ENCODE results near the gene SLK. TPM values are rescaled to one million over a fixed set of nuclear protein-coding genes. Genes with fewer than 3 reads are reported as not detected.

SLK gene
- total and polyA plus RNA-seq, 2 donors (not counting 3 experiments of a cell fraction or from before 2014, with no cell fraction given): 4.5 to 36.0 TPM

GRCh38 chr10:103942866-103943265 is 24.1 kb upstream of the SLK start:
- H3K79me2 ChIP-seq (ENCODE audit: control insufficient read depth, insufficient read depth, low read length): no peaks in the 10 kb centered on the region
- dilution Hi-C loops (cut with MboI; ENCODE audit: extremely low pct_ligation_motif_present, low sequenced_read_pairs) (no loop called here), intact Hi-C loops (cut with micrococcal nuclease) (no loop called here)
- no peak overlapping the region for H3K27ac ChIP-seq (ENCODE audit: insufficient read depth, low read depth, low read length)
- H2AFZ ChIP-seq (ENCODE audit: low read depth, low read length): no peak overlapping the region
- no TSS peak for BruUV-seq (replicated peaks)
- H4K20me1 ChIP-seq (replicated peaks; ENCODE audit: control insufficient read depth, extremely low read depth, insufficient read depth, low read length): no peaks in the 10 kb centered on the region
- H3K9ac ChIP-seq (replicated peaks; ENCODE audit: extremely low read depth, insufficient read depth, low read length): no peak overlapping the region
- ChIA-PET POLR2A (no interaction called here), CTCF (interaction anchor here (1.1 to 1.4 kb wide), 2 partner anchors 40 to 55 kb away, joined by 3 read pairs; no protein-coding TSS in a partner anchor)
- H3K4me2 ChIP-seq (ENCODE audit: insufficient read depth, low read length): no peak overlapping the region
- no peaks in the 10 kb centered on the region for H3K9me1 ChIP-seq (replicated peaks; ENCODE audit: control insufficient read depth, extremely low read depth, insufficient read depth, low read length)
- H3K9me3 ChIP-seq (replicated peaks; ENCODE audit: control insufficient read depth, insufficient read depth, low read length): no peaks in the 10 kb centered on the region
- H3K36me3 ChIP-seq (ENCODE audit: control insufficient read depth in 2 of 2, extremely low read depth in 1 of 2, insufficient read depth in 2 of 2, low read length in 2 of 2): no peaks in the 10 kb centered on the region
- H3K27me3 ChIP-seq (ENCODE audit: control insufficient read depth in 2 of 2, insufficient read depth in 2 of 2, low read length in 2 of 2): no peaks in the 10 kb centered on the region
- H3K4me3 ChIP-seq (replicated peaks in 1 of 3; ENCODE audit: insufficient read depth in 1 of 3, low read depth in 1 of 3, low read length in 3 of 3): no peak overlapping the region
- no peak for DNase-seq (ENCODE audit: low read depth, low spot score)
- no peak for FAIRE-seq
- TF ChIP-seq MYC (IDR thresholded peaks at IDR 0.05; ENCODE audit: low read depth, low read length) (no peak), POLR2A (IDR thresholded peaks at IDR 0.05; ENCODE audit: low read depth, low read length) (no peak), FOS (IDR thresholded peaks at IDR 0.05; ENCODE audit: borderline replicate concordance, insufficient read depth, low read length) (no peak), EZH2 (IDR thresholded peaks at IDR 0.05; ENCODE audit: borderline replicate concordance, low read depth, low read length, severe bottlenecking) (no peak), CTCF (IDR thresholded peaks at IDR 0.05; ENCODE audit: extremely low read depth in 1 of 2, insufficient read depth in 1 of 2, low read depth in 1 of 2, low read length in 2 of 2) (no peak), POLR2AphosphoS5 (IDR thresholded peaks at IDR 0.05; ENCODE audit: insufficient read depth, low read depth, low read length) (no peak), MAX (IDR thresholded peaks at IDR 0.05; ENCODE audit: insufficient read depth, insufficient read length) (no peak), GATA2 (IDR thresholded peaks at IDR 0.05; ENCODE audit: insufficient read depth, insufficient read length, low read depth, low read length) (no peak), JUN (IDR thresholded peaks at IDR 0.05; ENCODE audit: borderline replicate concordance, insufficient read depth, insufficient read length, low read depth) (no peak)
- no peaks in the 10 kb centered on the region for H3K4me1 ChIP-seq (ENCODE audit: control insufficient read depth, extremely low read depth, insufficient read depth, low read length)

Measured in endothelial cell of umbilical vein (primary cell).